GM19372 (cell line): Measurements from ENCODE around the gene NDFIP1.

Experiments
- ATAC-seq: cut with Tn5 transposase; IDR thresholded peaks from one replicate; pipeline ENCODE4 v1.9.1; 2021; ENCODE audit warnings: mild to moderate bottlenecking, low read depth, moderate library complexity; ENCODE audit not compliant: unreplicated experiment

Gene NDFIP1

GRCh38 chr5:142091012-142091411, 17.6 kb upstream of the NDFIP1 start:
- ATAC-seq = no peak

GRCh38 chr5:142091922-142092321, 16.7 kb upstream of the NDFIP1 start:
- no peak for ATAC-seq

- ATAC-seq = no peak
These were observed 13.5 kb upstream of the NDFIP1 start for GRCh38 chr5:142095035-142095434.

GRCh38 chr5:142095651-142096330, 12.8 kb upstream of the NDFIP1 start:
- no peak for ATAC-seq

GRCh38 chr5:142096382-142096781, 12.2 kb upstream of the NDFIP1 start:
- no peak for ATAC-seq

- ATAC-seq = no peak
These were observed 10.9 kb upstream of the NDFIP1 start for GRCh38 chr5:142097681-142098080.

- no peak for ATAC-seq
These were observed 10.3 kb upstream of the NDFIP1 start for GRCh38 chr5:142098275-142098674.

- no peak for ATAC-seq
These were observed 9.6 kb upstream of the NDFIP1 start for GRCh38 chr5:142098931-142099330.

- no peak for ATAC-seq
These were observed 8.3 kb upstream of the NDFIP1 start for GRCh38 chr5:142100307-142100706.

GRCh38 chr5:142102980-142103740, 5.4 kb upstream of the NDFIP1 start:
- no peak for ATAC-seq

- no peak for ATAC-seq
These were observed 4.1 kb upstream of the NDFIP1 start for GRCh38 chr5:142104491-142104890.

GRCh38 chr5:142106061-142106460, 2.5 kb upstream of the NDFIP1 start:
- ATAC-seq = no peak

GRCh38 chr5:142107036-142107735, 1.4 kb upstream of the NDFIP1 start:
- ATAC-seq = no peak

GRCh38 chr5:142107736-142108431, 695 bp upstream of the NDFIP1 start:
- ATAC-seq = no peak

- ATAC-seq = no peak
These were observed 909 bp downstream of the NDFIP1 start for GRCh38 chr5:142109331-142110045.

- no peak for ATAC-seq
These were observed 1.5 kb downstream of the NDFIP1 start for GRCh38 chr5:142110046-142110531.

GRCh38 chr5:142110988-142111687, 2.6 kb downstream of the NDFIP1 start:
- ATAC-seq = no peak

- ATAC-seq = no peak
These were observed 6.1 kb downstream of the NDFIP1 start for GRCh38 chr5:142114687-142115086.

- no peak for ATAC-seq
These were observed 7.5 kb downstream of the NDFIP1 start for GRCh38 chr5:142115937-142116614.
